ENCODE data around the gene RARRES1. TPM values are rescaled to one million over a fixed set of nuclear protein-coding genes. Genes with fewer than 3 reads are reported as not detected.

RARRES1 gene
- total and polyA plus RNA-seq, 2 experiments from 2014 or later = 0.33 to 0.56 TPM

DNA sequence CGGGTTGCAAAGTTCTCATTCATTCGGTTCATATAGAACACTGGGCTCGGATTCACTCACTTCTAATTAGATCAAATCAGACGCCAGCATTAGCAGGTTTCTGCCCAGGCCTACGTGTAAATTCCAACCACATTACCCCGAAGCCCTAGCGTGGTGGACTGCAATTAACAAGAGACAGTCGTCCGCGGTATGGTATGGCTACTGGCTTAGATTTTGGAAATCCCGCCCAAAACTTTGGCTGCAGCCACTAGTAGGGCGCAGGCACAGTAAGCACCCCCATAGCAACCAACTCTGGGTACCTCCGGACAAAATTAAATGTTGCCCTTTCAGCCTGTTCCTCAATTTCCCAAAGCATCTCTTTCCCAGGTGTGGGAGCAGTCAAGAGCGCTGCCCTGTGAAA, 771 bp downstream of the RARRES1 start:
- peaks cover 36% of the 10 kb centered on the region for H3K27me3 ChIP-seq
- H3K9me3 ChIP-seq (ENCODE audit: low read depth) = no peaks in the 10 kb centered on the region
- TF ChIP-seq CTCF (IDR thresholded peaks at IDR 0.05; ENCODE audit: low read depth, low read length) = no peak
- H3K36me3 ChIP-seq = no peaks in the 10 kb centered on the region
- no peaks in the 10 kb centered on the region for H3K4me1 ChIP-seq (ENCODE audit: low read depth)
- no peak for DNase-seq (ENCODE audit: low read depth in 1 of 2, low spot score in 1 of 2)
- no peak overlapping the region for H3K27ac ChIP-seq
- H3K4me3 ChIP-seq = peak overlapping the region; percentile 60

GRCh38 chr3:158728851-158729250, 3.4 kb downstream of the RARRES1 start:
- H3K9me3 ChIP-seq (ENCODE audit: low read depth) = no peaks in the 10 kb centered on the region
- H3K27me3 ChIP-seq = peaks cover 32% of the 10 kb centered on the region
- H3K4me1 ChIP-seq (ENCODE audit: low read depth) = no peaks in the 10 kb centered on the region
- H3K4me3 ChIP-seq = no peak overlapping the region
- H3K36me3 ChIP-seq = no peaks in the 10 kb centered on the region
- no peak overlapping the region for H3K27ac ChIP-seq
- no peak for DNase-seq (ENCODE audit: low read depth in 1 of 2, low spot score in 1 of 2)
- TF ChIP-seq CTCF (IDR thresholded peaks at IDR 0.05; ENCODE audit: low read depth, low read length) = no peak

DNA sequence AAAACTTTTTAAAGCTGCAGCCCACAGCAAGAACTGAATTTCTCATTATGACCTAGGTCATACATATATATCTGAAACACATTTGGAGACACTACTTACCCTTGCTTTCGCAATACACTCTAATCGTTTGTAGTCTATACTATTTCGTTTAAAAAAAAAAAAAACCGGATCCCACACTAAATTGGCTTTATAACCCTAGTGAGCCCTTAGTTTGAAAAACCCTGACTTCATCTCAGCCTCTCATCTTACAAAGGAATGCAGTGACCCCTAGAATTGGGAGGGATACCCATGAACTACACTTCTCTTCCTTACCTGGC, 4.2 kb downstream of the RARRES1 start:
- no peak for DNase-seq (ENCODE audit: low read depth in 1 of 2, low spot score in 1 of 2)
- no peaks in the 10 kb centered on the region for H3K9me3 ChIP-seq (ENCODE audit: low read depth)
- no peak overlapping the region for H3K4me3 ChIP-seq
- H3K4me1 ChIP-seq (ENCODE audit: low read depth) = no peaks in the 10 kb centered on the region
- H3K27ac ChIP-seq = no peak overlapping the region
- TF ChIP-seq CTCF (IDR thresholded peaks at IDR 0.05; ENCODE audit: low read depth, low read length) = no peak
- peaks cover 25% of the 10 kb centered on the region for H3K27me3 ChIP-seq
- no peaks in the 10 kb centered on the region for H3K36me3 ChIP-seq

DNA sequence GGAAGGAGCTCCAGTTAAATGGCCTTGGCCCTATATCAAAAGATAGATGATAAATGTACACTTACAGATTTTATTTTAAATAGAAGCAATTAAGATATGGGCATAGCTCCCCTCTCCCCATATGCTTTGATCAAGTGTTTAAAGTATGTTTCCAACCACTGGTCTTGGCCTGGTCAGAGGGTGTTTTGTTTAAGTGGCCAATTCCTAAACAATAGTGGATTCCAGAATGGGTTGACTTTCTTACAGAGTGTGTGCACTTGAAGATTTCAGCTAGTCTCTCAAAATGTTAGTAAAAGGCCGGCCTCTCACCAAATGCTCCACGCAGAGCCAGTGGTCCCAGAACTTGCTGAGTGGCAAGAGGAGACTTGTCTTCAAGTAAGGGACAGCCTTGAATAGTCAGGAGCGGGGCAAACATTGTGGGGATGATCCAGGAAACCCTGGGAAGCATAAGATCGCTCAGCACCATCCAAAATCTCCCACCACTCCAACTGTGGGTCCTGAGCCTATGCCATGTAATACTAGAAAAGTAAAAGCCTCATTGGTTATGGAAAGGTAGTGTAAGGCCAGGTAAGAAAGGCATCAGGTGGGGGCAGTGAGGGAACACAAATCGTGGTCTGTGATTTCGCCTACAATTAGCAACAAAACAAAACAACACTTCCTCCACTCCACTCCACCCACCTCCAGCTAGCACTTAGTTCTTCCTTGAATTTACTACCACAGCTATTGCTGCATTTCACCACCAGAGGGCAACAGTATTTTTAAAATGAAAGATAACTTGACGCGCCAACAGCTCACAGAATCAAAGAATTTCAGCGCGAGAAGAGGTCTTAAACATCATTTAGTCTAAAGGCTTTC, 4.8 kb downstream of the RARRES1 start:
- peak; percentile 77 for TF ChIP-seq CTCF (IDR thresholded peaks at IDR 0.05; ENCODE audit: low read depth, low read length)
- peak; percentile 61 to 91 for DNase-seq (ENCODE audit: low read depth in 1 of 2, low spot score in 1 of 2)
- no peaks in the 10 kb centered on the region for H3K9me3 ChIP-seq (ENCODE audit: low read depth)
- H3K36me3 ChIP-seq = no peaks in the 10 kb centered on the region
- peaks cover 19% of the 10 kb centered on the region for H3K27me3 ChIP-seq
- no peak overlapping the region for H3K27ac ChIP-seq
- H3K4me3 ChIP-seq = no peak overlapping the region
- H3K4me1 ChIP-seq (ENCODE audit: low read depth) = no peaks in the 10 kb centered on the region

DNA sequence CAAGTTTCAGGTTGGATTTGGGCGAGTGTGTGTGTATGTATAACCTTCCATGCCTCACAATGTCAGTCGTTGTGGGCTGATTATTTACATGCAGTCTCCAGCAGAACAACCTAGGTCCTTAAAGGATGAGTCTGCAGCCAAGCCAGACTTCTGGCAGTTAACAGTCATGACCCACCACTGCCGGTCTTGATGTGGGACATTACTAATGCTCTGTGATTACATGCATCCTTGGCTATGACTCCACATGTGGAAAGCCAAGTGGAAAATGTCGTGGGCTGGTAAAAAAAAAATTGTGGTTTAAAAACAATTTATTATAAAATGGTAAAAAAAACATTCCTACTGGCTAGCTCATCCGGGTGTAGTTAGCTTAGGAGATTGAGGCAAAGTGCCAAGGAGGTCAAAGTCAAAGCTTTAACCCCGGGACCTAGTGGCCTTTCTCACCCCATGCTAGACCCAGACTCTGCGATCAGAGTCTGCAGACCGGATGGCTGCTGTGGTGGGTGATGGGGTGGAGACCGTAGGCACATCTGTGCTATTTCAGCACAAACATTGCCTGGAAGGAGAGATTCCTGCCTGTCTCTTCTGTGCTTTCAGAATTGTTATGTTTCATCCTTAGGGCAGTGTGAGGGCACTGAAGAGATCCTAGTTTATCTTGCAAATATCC, 6.8 kb downstream of the RARRES1 start:
- H3K27me3 ChIP-seq = no peaks in the 10 kb centered on the region
- no peak overlapping the region for H3K4me3 ChIP-seq
- TF ChIP-seq CTCF (IDR thresholded peaks at IDR 0.05; ENCODE audit: low read depth, low read length) = no peak
- DNase-seq (ENCODE audit: low read depth in 1 of 2, low spot score in 1 of 2) = peak in 1 of 2 donors; percentile 97
- no peaks in the 10 kb centered on the region for H3K9me3 ChIP-seq (ENCODE audit: low read depth)
- no peaks in the 10 kb centered on the region for H3K36me3 ChIP-seq
- H3K4me1 ChIP-seq (ENCODE audit: low read depth) = no peaks in the 10 kb centered on the region
- no peak overlapping the region for H3K27ac ChIP-seq

All from cardiac muscle cell (in vitro differentiated cells and primary cell).